ENCODE measurements around the gene ANO4.
A peak's percentile ranks its signal among the peaks of the same experiment; 100 is the strongest.

Gene ANO4

GRCh38 chr12:100790552-100790951, 4.0 kb upstream of the ANO4 start:
- H3K4me3 ChIP-seq (ENCODE audit: low read depth in 1 of 2, low read length in 2 of 2), result no peak overlapping the region
- H3K9ac ChIP-seq (ENCODE audit: low read length), result no peak overlapping the region
- H3K27ac ChIP-seq (ENCODE audit: low read depth, low read length), result no peak overlapping the region
- peaks cover 6% of the 10 kb centered on the region for H3K4me1 ChIP-seq (ENCODE audit: insufficient read depth, low read length)
- no peaks in the 10 kb centered on the region for H3K9me3 ChIP-seq (ENCODE audit: low read length)
- no peaks in the 10 kb centered on the region for H3K36me3 ChIP-seq (ENCODE audit: insufficient read depth, low read length)
- no peaks in the 10 kb centered on the region for H3K27me3 ChIP-seq (ENCODE audit: control insufficient read depth in 1 of 2, insufficient read depth in 2 of 2, low read length in 2 of 2)

- no peak overlapping the region for H3K4me3 ChIP-seq (ENCODE audit: low read depth in 1 of 2, low read length in 2 of 2)
- no peak overlapping the region for H3K27ac ChIP-seq (ENCODE audit: low read depth, low read length)
Measured at GRCh38 chr12:100793182-100793581, 1.4 kb upstream of the ANO4 start.

GRCh38 chr12:100795174-100795799, 711 bp downstream of the ANO4 start:
- H3K36me3 ChIP-seq (ENCODE audit: insufficient read depth, low read length), result no peaks in the 10 kb centered on the region
- H3K27me3 ChIP-seq (ENCODE audit: control insufficient read depth in 1 of 2, insufficient read depth in 2 of 2, low read length in 2 of 2), result no peaks in the 10 kb centered on the region
- H3K9ac ChIP-seq (ENCODE audit: low read length), result no peak overlapping the region
- no peak overlapping the region for H3K27ac ChIP-seq (ENCODE audit: low read depth, low read length)
- H3K9me3 ChIP-seq (ENCODE audit: low read length), result no peaks in the 10 kb centered on the region
- H3K4me1 ChIP-seq (ENCODE audit: insufficient read depth, low read length), result peaks cover 6% of the 10 kb centered on the region
- peak overlapping the region in 1 of 2 donors; percentile 57 for H3K4me3 ChIP-seq (ENCODE audit: low read depth in 1 of 2, low read length in 2 of 2)

More at GRCh38 chr12:100793182-100793581, 1.4 kb upstream of the ANO4 start:
- Histone ChIP-seq H3K27me3 (ENCODE audit: control insufficient read depth in 1 of 2, insufficient read depth in 2 of 2, low read length in 2 of 2) (no peaks in the 10 kb centered on the region), H3K9me3 (ENCODE audit: low read length) (no peaks in the 10 kb centered on the region), H3K4me1 (ENCODE audit: insufficient read depth, low read length) (peaks cover 6% of the 10 kb centered on the region), H3K9ac (ENCODE audit: low read length) (no peak overlapping the region), H3K36me3 (ENCODE audit: insufficient read depth, low read length) (no peaks in the 10 kb centered on the region)

- Histone ChIP-seq H3K9ac (ENCODE audit: low read length) (no peak overlapping the region), H3K4me3 (ENCODE audit: low read depth in 1 of 2, low read length in 2 of 2) (no peak overlapping the region), H3K27me3 (ENCODE audit: control insufficient read depth in 1 of 2, insufficient read depth in 2 of 2, low read length in 2 of 2) (no peaks in the 10 kb centered on the region), H3K9me3 (ENCODE audit: low read length) (no peaks in the 10 kb centered on the region), H3K27ac (ENCODE audit: low read depth, low read length) (no peak overlapping the region), H3K36me3 (ENCODE audit: insufficient read depth, low read length) (no peaks in the 10 kb centered on the region), H3K4me1 (ENCODE audit: insufficient read depth, low read length) (peaks cover 6% of the 10 kb centered on the region)
Measured at GRCh38 chr12:100795800-100796179, 1.2 kb downstream of the ANO4 start.

- Histone ChIP-seq H3K9me3 (ENCODE audit: low read length) (no peaks in the 10 kb centered on the region), H3K9ac (ENCODE audit: low read length) (no peak overlapping the region), H3K36me3 (ENCODE audit: insufficient read depth, low read length) (no peaks in the 10 kb centered on the region), H3K4me3 (ENCODE audit: low read depth in 1 of 2, low read length in 2 of 2) (no peak overlapping the region), H3K27ac (ENCODE audit: low read depth, low read length) (no peak overlapping the region), H3K4me1 (ENCODE audit: insufficient read depth, low read length) (peaks cover 6% of the 10 kb centered on the region), H3K27me3 (ENCODE audit: control insufficient read depth in 1 of 2, insufficient read depth in 2 of 2, low read length in 2 of 2) (no peaks in the 10 kb centered on the region)
Measured at GRCh38 chr12:100796621-100797020, 2.0 kb downstream of the ANO4 start.

- no peaks in the 10 kb centered on the region for H3K9me3 ChIP-seq (ENCODE audit: low read length)
- no peak overlapping the region for H3K9ac ChIP-seq (ENCODE audit: low read length)
- no peaks in the 10 kb centered on the region for H3K27me3 ChIP-seq (ENCODE audit: control insufficient read depth in 1 of 2, insufficient read depth in 2 of 2, low read length in 2 of 2)
- no peaks in the 10 kb centered on the region for H3K36me3 ChIP-seq (ENCODE audit: insufficient read depth, low read length)
- H3K4me3 ChIP-seq (ENCODE audit: low read depth in 1 of 2, low read length in 2 of 2), result no peak overlapping the region
- H3K4me1 ChIP-seq (ENCODE audit: insufficient read depth, low read length), result peaks cover 6% of the 10 kb centered on the region
- H3K27ac ChIP-seq (ENCODE audit: low read depth, low read length), result no peak overlapping the region
Measured at GRCh38 chr12:100797246-100797645, 2.7 kb downstream of the ANO4 start.

GRCh38 chr12:100797786-100798185, 3.2 kb downstream of the ANO4 start:
- H3K36me3 ChIP-seq (ENCODE audit: insufficient read depth, low read length), result no peaks in the 10 kb centered on the region
- H3K9me3 ChIP-seq (ENCODE audit: low read length), result no peaks in the 10 kb centered on the region
- no peak overlapping the region for H3K27ac ChIP-seq (ENCODE audit: low read depth, low read length)
- no peak overlapping the region for H3K9ac ChIP-seq (ENCODE audit: low read length)
- H3K4me1 ChIP-seq (ENCODE audit: insufficient read depth, low read length), result peaks cover 6% of the 10 kb centered on the region
- H3K4me3 ChIP-seq (ENCODE audit: low read depth in 1 of 2, low read length in 2 of 2), result no peak overlapping the region
- no peaks in the 10 kb centered on the region for H3K27me3 ChIP-seq (ENCODE audit: control insufficient read depth in 1 of 2, insufficient read depth in 2 of 2, low read length in 2 of 2)

- no peaks in the 10 kb centered on the region for H3K36me3 ChIP-seq (ENCODE audit: insufficient read depth, low read length)
- H3K9ac ChIP-seq (ENCODE audit: low read length), result no peak overlapping the region
- no peaks in the 10 kb centered on the region for H3K27me3 ChIP-seq (ENCODE audit: control insufficient read depth in 1 of 2, insufficient read depth in 2 of 2, low read length in 2 of 2)
- H3K4me3 ChIP-seq (ENCODE audit: low read depth in 1 of 2, low read length in 2 of 2), result no peak overlapping the region
- peaks cover 6% of the 10 kb centered on the region for H3K4me1 ChIP-seq (ENCODE audit: insufficient read depth, low read length)
- no peak overlapping the region for H3K27ac ChIP-seq (ENCODE audit: low read depth, low read length)
- H3K9me3 ChIP-seq (ENCODE audit: low read length), result no peaks in the 10 kb centered on the region
Measured at GRCh38 chr12:100798286-100799160, 3.9 kb downstream of the ANO4 start.

GRCh38 chr12:100799770-100800169, 5.2 kb downstream of the ANO4 start:
- Histone ChIP-seq H3K36me3 (ENCODE audit: insufficient read depth, low read length) (no peaks in the 10 kb centered on the region), H3K9ac (ENCODE audit: low read length) (no peak overlapping the region), H3K27ac (ENCODE audit: low read depth, low read length) (no peak overlapping the region), H3K4me1 (ENCODE audit: insufficient read depth, low read length) (no peaks in the 10 kb centered on the region), H3K4me3 (ENCODE audit: low read depth in 1 of 2, low read length in 2 of 2) (no peak overlapping the region), H3K9me3 (ENCODE audit: low read length) (no peaks in the 10 kb centered on the region), H3K27me3 (ENCODE audit: control insufficient read depth in 1 of 2, insufficient read depth in 2 of 2, low read length in 2 of 2) (no peaks in the 10 kb centered on the region)

- Histone ChIP-seq H3K27ac (ENCODE audit: low read depth, low read length) (no peak overlapping the region), H3K9ac (ENCODE audit: low read length) (no peak overlapping the region)
Measured at GRCh38 chr12:100800723-100801122, 6.1 kb downstream of the ANO4 start.

GRCh38 chr12:100801320-100801719, 6.7 kb downstream of the ANO4 start:
- H3K9ac ChIP-seq (ENCODE audit: low read length), result no peak overlapping the region
- H3K27me3 ChIP-seq (ENCODE audit: control insufficient read depth in 1 of 2, insufficient read depth in 2 of 2, low read length in 2 of 2), result no peaks in the 10 kb centered on the region
- no peak overlapping the region for H3K4me3 ChIP-seq (ENCODE audit: low read depth in 1 of 2, low read length in 2 of 2)

More at GRCh38 chr12:100800723-100801122, 6.1 kb downstream of the ANO4 start:
- Histone ChIP-seq H3K36me3 (ENCODE audit: insufficient read depth, low read length) (no peaks in the 10 kb centered on the region), H3K27me3 (ENCODE audit: control insufficient read depth in 1 of 2, insufficient read depth in 2 of 2, low read length in 2 of 2) (no peaks in the 10 kb centered on the region), H3K4me1 (ENCODE audit: insufficient read depth, low read length) (no peaks in the 10 kb centered on the region), H3K9me3 (ENCODE audit: low read length) (no peaks in the 10 kb centered on the region), H3K4me3 (ENCODE audit: low read depth in 1 of 2, low read length in 2 of 2) (no peak overlapping the region)

More at GRCh38 chr12:100801320-100801719, 6.7 kb downstream of the ANO4 start:
- Histone ChIP-seq H3K4me1 (ENCODE audit: insufficient read depth, low read length) (no peaks in the 10 kb centered on the region), H3K9me3 (ENCODE audit: low read length) (no peaks in the 10 kb centered on the region), H3K27ac (ENCODE audit: low read depth, low read length) (no peak overlapping the region), H3K36me3 (ENCODE audit: insufficient read depth, low read length) (no peaks in the 10 kb centered on the region)

Measured in muscle layer of colon (tissue), 2 donors.